Breast epithelium (tissue), 4 donors: Measurements from ENCODE around the gene CD7. TPM values are rescaled to one million over a fixed set of nuclear protein-coding genes. Genes with fewer than 3 reads are reported as not detected.
A peak's percentile ranks its signal among the peaks of the same experiment; 100 is the strongest.

Source experiments
- DNase-seq, 2 donors: peaks; one replicate each; pipeline ENCODE4 v3.0.0-alpha.2; 2019; ENCODE audit warnings: low spot score in 2 of 2
- H3K27ac ChIP-seq, 2 donors: fragments of 200-600 bp; sonication (generic) in 1 of 2; one replicate each; pipeline ENCODE4 v1.5.1; 2016 to 2019; ENCODE audit warnings: mild to moderate bottlenecking in 1 of 2
- H3K27me3 ChIP-seq, 2 donors: fragments of 200-600 bp; sonication (generic) in 1 of 2; one replicate each; pipeline versions ENCODE4 v1.5.1 to v1.6.0; 2017 to 2019; ENCODE audit warnings: control low read depth in 1 of 2, mild to moderate bottlenecking in 1 of 2
- H3K36me3 ChIP-seq: fragments of 200-600 bp; one replicate; pipeline ENCODE4 v1.5.1; 2019
- H3K4me1 ChIP-seq, 2 donors: fragments of 200-600 bp; sonication (generic); one replicate each; pipeline ENCODE4 v1.5.1; 2016 to 2019; ENCODE audit warnings: control low read depth in 1 of 2
- H3K4me3 ChIP-seq, 3 donors: fragments of 200-600 bp; sonication (generic); 1 replicate in 2 of 3; 2 replicates in 1 of 3; pipeline ENCODE4 v1.5.1; 2016 to 2019; ENCODE audit warnings: mild to moderate bottlenecking in 3 of 3, moderate library complexity in 2 of 3
- H3K9me3 ChIP-seq, 2 donors: fragments of 200-600 bp; sonication (generic) in 1 of 2; one replicate each; pipeline ENCODE4 v1.5.1; 2016 to 2019; ENCODE audit warnings: control low read depth in 1 of 2
- POLR2A ChIP-seq: fragments of 450-650 bp; IDR thresholded peaks from one replicate; pipeline ENCODE4 v1.6.1; 2016; ENCODE audit warnings: antibody characterized with exemption, mild to moderate bottlenecking, moderate library complexity
- POLR2AphosphoS5 ChIP-seq, 3 donors: sonication (generic); formaldehyde crosslinking; IDR thresholded peaks; one replicate each; pipeline ENCODE4 v1.6.1; 2017; ENCODE audit warnings: antibody characterized with exemption in 3 of 3
- intact Hi-C: fragments of 100-400 bp; cut with DNase I; formaldehyde crosslinking; loops from one replicate; pipeline ENCODE4 v1.15.1; 2023; ENCODE audit warnings: low total_unique reads
- total RNA-seq, 3 donors: library from RNA; depleted of rRNA; stranded (reverse); fragments of >200 nt; gene quantifications; one replicate each; pipeline ENCODE4 v1.1.0, GENCODE V29; 2016
- TF ChIP-seq, protein P1 (sequence below), 3 donors: fragments of 450-650 bp; IDR thresholded peaks; one replicate each; pipeline ENCODE4 v1.5.1; 2016 to 2017; ENCODE audit warnings: antibody characterized with exemption in 3 of 3, mild to moderate bottlenecking in 3 of 3, moderate library complexity in 3 of 3

The CD7 gene
- total RNA-seq, 3 donors from 2014 or later = 1.3 to 1.8 TPM; not detected in 1

DNA sequence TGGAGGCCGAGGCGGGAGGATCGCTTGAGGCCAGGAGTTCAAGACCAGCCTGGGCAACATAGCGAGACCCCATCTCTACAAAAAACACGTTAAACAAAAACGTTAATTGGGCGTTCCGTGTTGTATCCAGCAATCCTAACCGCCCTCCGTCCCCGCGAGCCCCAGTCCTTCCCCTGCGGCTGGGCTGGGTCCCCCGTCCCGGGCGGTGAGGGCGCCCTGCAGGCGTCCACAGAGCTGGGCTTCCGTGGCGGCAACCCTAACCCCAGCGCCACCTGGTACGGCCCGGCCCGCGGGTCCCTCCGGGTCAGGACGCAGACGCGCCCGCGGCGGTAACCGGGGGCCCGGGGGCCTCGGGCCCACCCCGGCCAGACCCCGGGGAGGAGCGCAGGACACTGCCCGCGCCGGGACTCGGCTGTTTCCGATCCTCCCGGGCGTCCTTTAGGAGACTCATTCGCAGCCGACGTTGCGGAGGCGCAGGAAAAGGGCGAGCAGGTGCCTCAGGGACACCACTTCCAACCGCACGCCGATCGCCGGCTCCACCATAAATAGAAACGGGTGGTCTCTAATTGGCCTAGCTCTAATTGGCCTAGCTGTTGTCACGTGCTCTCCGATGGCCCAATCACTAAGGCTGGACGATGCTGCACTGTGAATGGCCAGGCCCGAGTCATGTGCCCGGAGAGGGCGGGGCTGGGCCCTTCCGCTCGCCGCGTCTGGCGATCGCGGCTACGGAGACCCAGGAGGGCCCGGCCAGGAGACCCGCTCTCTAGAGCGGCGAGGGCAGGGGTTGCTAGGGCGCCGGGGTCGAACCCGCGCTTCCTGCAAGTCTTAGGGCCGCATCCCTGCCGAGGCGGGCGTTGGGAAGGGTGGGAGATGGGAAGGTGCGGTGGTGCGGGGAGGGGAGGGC lies 24.9 kb downstream of the CD7 start:
- Histone ChIP-seq H3K27me3 (no peaks in the 10 kb centered on the region), H3K4me3 (peak overlapping the region; percentile 81 to 90 (median 83)), H3K36me3 (no peaks in the 10 kb centered on the region), H3K27ac (peak overlapping the region; percentile 96 to 99), H3K4me1 (peaks cover 0 to 15% of the 10 kb centered on the region in 2 donors), H3K9me3 (no peaks in the 10 kb centered on the region)
- intact Hi-C loops = no loop called here
- peak; percentile 95 to 98 for DNase-seq
- TF ChIP-seq POLR2AphosphoS5 (IDR thresholded peaks at IDR 0.05) = peak; percentile 92 to 99 (median 95)
- peak; percentile 95 for TF ChIP-seq POLR2A
- TF ChIP-seq, protein P1, sequence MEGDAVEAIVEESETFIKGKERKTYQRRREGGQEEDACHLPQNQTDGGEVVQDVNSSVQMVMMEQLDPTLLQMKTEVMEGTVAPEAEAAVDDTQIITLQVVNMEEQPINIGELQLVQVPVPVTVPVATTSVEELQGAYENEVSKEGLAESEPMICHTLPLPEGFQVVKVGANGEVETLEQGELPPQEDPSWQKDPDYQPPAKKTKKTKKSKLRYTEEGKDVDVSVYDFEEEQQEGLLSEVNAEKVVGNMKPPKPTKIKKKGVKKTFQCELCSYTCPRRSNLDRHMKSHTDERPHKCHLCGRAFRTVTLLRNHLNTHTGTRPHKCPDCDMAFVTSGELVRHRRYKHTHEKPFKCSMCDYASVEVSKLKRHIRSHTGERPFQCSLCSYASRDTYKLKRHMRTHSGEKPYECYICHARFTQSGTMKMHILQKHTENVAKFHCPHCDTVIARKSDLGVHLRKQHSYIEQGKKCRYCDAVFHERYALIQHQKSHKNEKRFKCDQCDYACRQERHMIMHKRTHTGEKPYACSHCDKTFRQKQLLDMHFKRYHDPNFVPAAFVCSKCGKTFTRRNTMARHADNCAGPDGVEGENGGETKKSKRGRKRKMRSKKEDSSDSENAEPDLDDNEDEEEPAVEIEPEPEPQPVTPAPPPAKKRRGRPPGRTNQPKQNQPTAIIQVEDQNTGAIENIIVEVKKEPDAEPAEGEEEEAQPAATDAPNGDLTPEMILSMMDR (IDR thresholded peaks at IDR 0.05) = no peak

DNA sequence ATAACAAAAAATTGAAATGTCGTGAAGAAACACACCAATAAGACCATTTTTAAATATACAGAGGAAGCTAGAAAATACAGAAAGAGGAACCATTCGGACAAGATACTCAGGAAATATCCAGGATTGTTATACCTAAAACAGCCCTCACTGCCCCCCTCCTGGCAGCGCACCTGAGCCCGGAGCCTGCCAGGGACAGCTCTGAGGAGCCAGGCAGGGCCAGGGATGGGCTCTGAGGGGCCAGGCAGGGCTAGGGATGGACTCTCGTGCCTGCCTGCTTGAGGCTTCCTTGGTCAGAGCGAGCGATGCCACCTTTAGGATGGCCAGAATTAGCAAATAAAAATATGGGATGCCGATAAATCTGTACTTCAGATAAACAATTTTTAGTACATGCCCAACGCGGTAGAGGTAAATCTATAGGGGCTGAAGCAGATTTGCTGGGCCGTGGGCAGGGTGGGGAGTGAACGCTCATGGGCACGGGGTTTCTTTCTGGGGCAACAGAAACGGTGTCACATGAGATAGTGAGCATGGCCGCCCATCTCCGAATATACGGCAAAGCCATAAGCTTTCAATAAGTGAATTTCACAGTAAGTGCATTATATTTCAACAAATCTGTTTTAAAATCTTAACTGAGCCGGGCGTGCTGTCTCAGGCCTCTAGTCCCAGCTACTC lies 25.7 kb downstream of the CD7 start:
- TF ChIP-seq POLR2A = no peak
- TF ChIP-seq, protein P1 (IDR thresholded peaks at IDR 0.05) = no peak
- TF ChIP-seq POLR2AphosphoS5 (IDR thresholded peaks at IDR 0.05) = no peak
- DNase-seq = no peak
- no peaks in the 10 kb centered on the region for H3K27me3 ChIP-seq
- H3K36me3 ChIP-seq = no peaks in the 10 kb centered on the region
- intact Hi-C loops = no loop called here
- peak overlapping the region; percentile 81 to 90 (median 83) for H3K4me3 ChIP-seq
- H3K4me1 ChIP-seq = peaks cover 0 to 13% of the 10 kb centered on the region in 2 donors
- H3K9me3 ChIP-seq = no peaks in the 10 kb centered on the region
- H3K27ac ChIP-seq = peak overlapping the region; percentile 96 to 99

DNA sequence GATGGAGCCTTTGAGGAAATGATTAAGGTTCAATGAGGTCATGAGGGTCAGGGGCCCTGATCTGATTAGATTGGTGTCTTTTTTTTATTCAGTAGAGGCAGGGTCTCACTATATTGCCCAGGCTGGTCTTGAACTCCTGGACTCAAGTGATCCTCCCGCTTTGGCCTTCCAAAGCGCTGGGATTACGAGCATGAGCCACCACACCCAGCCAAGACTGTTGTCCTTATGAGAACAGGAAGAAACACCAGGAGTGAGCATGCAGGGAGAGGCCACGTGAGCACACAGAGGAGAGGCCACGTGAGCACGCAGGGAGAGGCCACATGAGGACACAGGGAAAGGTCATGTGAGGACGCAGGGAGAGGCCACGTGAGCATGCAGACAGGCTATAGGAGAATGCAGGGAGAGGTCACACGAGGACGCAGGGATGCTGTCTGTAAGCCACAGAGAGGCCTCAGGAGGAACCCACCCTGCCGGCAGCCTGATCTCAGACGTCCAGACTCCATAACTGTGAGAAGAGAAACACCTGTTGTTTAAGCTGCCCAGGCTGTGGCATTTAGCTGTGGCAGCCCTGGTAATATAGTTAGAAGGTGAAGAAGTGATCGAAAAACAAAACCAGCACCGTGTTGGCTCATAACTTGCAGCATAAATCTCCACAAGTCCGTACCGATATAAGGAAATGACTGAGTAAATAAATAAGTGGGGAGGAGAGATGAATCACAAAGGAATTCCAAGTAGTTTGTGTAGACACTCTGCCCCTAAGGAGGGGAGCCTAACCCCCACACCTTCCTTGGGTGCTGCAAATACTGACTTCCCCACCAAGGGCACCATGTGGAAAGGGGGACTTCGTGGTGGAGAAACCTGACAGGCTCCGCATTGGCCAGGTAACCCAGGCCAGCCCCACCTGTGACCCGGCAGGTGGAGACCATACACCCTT lies 29.3 kb downstream of the CD7 start:
- Histone ChIP-seq H3K4me3 (no peak overlapping the region), H3K36me3 (no peaks in the 10 kb centered on the region), H3K4me1 (peaks cover 0 to 6% of the 10 kb centered on the region in 2 donors), H3K27ac (peak overlapping the region; percentile 80 to 85), H3K27me3 (no peaks in the 10 kb centered on the region), H3K9me3 (no peaks in the 10 kb centered on the region)
- TF ChIP-seq POLR2AphosphoS5 (IDR thresholded peaks at IDR 0.05) = peak in 2 of 3 donors; percentile 70 to 75
- TF ChIP-seq POLR2A = no peak
- intact Hi-C loops = no loop called here
- DNase-seq = peak; percentile 77 to 80

DNA sequence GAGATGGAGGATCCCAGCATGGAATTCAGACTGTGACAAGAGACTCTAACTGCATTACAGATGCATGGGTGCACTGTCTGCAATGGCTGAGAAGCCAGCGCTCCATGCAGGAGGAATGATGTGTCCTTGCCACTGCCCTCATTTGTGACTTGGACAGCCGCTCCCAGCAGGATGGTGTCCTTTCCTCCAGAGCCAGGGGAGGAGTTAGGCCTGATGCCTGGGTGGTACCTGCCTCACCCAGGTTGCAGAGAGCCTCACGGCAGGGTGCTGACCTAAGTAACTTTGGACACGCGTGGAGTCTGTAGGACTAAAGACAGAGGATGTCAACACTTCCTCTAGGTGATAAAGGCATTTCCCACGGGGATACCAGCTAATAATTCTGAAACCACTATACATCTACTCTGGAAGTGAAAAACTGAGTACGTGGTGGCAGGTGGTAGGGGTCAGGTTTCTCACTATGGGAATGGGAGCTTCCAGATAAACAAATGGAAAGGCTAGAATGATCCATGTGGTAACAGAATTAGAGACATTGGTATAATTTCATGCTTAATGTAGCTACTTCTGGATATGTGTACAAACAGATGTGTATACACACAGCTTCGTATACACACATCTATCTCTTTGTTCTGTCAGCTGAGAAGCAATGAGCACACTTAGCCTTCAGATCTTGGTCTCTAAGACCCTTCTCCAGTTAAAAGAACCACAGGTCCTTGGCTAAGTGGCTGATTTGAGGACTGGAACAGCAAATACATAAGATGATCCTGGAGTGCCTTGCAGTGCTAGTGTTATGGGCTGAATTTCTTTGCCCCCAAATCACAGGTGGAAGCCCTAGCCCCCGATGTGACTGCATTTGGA lies 30.2 kb downstream of the CD7 start:
- no peak for DNase-seq
- intact Hi-C loops = no loop called here
- no peak for TF ChIP-seq POLR2A
- TF ChIP-seq POLR2AphosphoS5 (IDR thresholded peaks at IDR 0.05) = no peak
- TF ChIP-seq, protein P1 (IDR thresholded peaks at IDR 0.05) = no peak
- Histone ChIP-seq H3K4me3 (no peak overlapping the region), H3K27me3 (no peaks in the 10 kb centered on the region), H3K27ac (peak overlapping the region; percentile 80 to 85), H3K36me3 (no peaks in the 10 kb centered on the region), H3K4me1 (peaks cover 0 to 12% of the 10 kb centered on the region in 2 donors), H3K9me3 (no peaks in the 10 kb centered on the region)
